Fibroblast of mammary gland (primary cell): Measurements from ENCODE around the gene TSPAN32.

Source experiments
- DNase-seq: peaks from one replicate; pipeline ENCODE4 v3.0.0-alpha.2; 2010; ENCODE audit warnings: low read depth
- H3K4me3 ChIP-seq: 2 replicates; pipeline ENCODE4 v1.5.1; 2011; ENCODE audit warnings: low read depth, mild to moderate bottlenecking, low read length, moderate library complexity; ENCODE audit not compliant: control insufficient read depth
- CTCF ChIP-seq: conservative IDR thresholded peaks from 2 replicates; pipeline ENCODE4 v1.5.1; 2011; ENCODE audit warnings: low read depth, low read length, inconsistent platforms; ENCODE audit not compliant: control insufficient read depth, insufficient read depth

The TSPAN32 gene

GRCh38 chr11:2300936-2301630 is 730 bp upstream of the TSPAN32 start:
- no peak for DNase-seq
- H3K4me3 ChIP-seq, result no peak overlapping the region
- TF ChIP-seq CTCF, result no peak

GRCh38 chr11:2302306-2302895 is 588 bp downstream of the TSPAN32 start:
- no peak for TF ChIP-seq CTCF
- no peak for DNase-seq
- no peak overlapping the region for H3K4me3 ChIP-seq

GRCh38 chr11:2302896-2303626 is 1.2 kb downstream of the TSPAN32 start:
- no peak for DNase-seq
- H3K4me3 ChIP-seq, result no peak overlapping the region
- no peak for TF ChIP-seq CTCF

- H3K4me3 ChIP-seq, result no peak overlapping the region
- no peak for DNase-seq
- TF ChIP-seq CTCF, result no peak
Measured at GRCh38 chr11:2303627-2304505, 2.1 kb downstream of the TSPAN32 start.

- H3K4me3 ChIP-seq, result no peak overlapping the region
- no peak for TF ChIP-seq CTCF
- DNase-seq, result no peak
Measured at GRCh38 chr11:2304506-2305139, 2.8 kb downstream of the TSPAN32 start.
